HEK293 (cell line): Measurements from ENCODE around the gene PLS3.

Experiments used
- CTCF ChIP-seq: fragments of 450-650 bp; formaldehyde crosslinking; IDR thresholded peaks from 2 replicates; pipeline ENCODE4 v1.5.1; 2016; ENCODE audit warnings: missing biosample characterization, missing genetic modification characterization
- GLIS1 ChIP-seq: fragments of 450-650 bp; formaldehyde crosslinking; IDR thresholded peaks from 2 replicates; pipeline ENCODE4 v1.5.1; 2016; ENCODE audit warnings: missing biosample characterization, missing genetic modification characterization
- REST ChIP-seq: fragments of 450-650 bp; formaldehyde crosslinking; IDR thresholded peaks from 2 replicates; pipeline ENCODE4 v1.5.1; 2016; ENCODE audit warnings: missing biosample characterization, missing genetic modification characterization
- ZBTB7A ChIP-seq: fragments of 450-650 bp; formaldehyde crosslinking; IDR thresholded peaks from 2 replicates; pipeline ENCODE4 v1.5.1; 2016; ENCODE audit warnings: low read depth, missing biosample characterization, missing genetic modification characterization
- ZFHX2 ChIP-seq: fragments of 450-650 bp; formaldehyde crosslinking; conservative IDR thresholded peaks from 2 replicates; pipeline ENCODE4 v1.5.1; 2016; ENCODE audit warnings: missing biosample characterization, missing genetic modification characterization
- ZNF175 ChIP-seq: fragments of 450-650 bp; formaldehyde crosslinking; IDR thresholded peaks from 2 replicates; pipeline ENCODE4 v1.5.1; 2016; ENCODE audit warnings: missing biosample characterization, missing genetic modification characterization
- ZNF548 ChIP-seq: fragments of 450-650 bp; formaldehyde crosslinking; IDR thresholded peaks from 2 replicates; pipeline ENCODE4 v1.5.1; 2016; ENCODE audit warnings: missing biosample characterization, missing genetic modification characterization
- TF ChIP-seq, protein P1 (sequence below): fragments of 450-650 bp; formaldehyde crosslinking; optimal IDR thresholded peaks from 2 replicates; pipeline ENCODE3; 2016; ENCODE audit warnings: missing biosample characterization, mild to moderate bottlenecking, missing genetic modification characterization

DNA sequence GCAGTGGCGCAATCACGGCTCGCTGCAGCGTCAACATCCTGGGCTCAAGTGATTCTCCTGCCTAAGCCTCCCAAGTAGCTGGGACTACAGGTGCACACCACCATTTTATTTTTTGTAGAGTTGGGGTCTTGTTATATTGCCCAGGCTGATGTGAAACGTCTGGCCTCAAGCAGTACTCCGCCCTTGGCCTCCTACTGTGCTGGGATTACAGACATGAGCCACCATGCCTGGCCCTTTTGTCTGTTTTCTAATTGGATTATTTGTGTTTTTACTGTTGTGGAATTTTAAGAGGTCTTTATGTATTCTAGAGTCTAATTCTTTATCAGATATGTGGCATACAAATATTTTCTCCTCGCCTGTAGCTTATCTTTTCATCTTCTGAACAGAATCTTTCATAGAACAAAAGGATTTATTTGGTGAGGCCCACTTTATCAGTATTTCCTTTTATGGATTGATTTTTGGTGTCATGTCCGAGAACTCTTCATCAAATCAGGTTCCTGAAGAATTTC is 18.9 kb downstream of the PLS3 start:
- TF ChIP-seq ZNF548 (no peak), ZBTB7A (tag by site-specific recombination) (no peak), ZFHX2 (no peak), ZNF175 (tag by site-specific recombination) (no peak), CTCF (tag by site-specific recombination) (no peak), GLIS1 (tag by site-specific recombination) (no peak), REST (tag by site-specific recombination) (no peak)
- TF ChIP-seq, protein P1, sequence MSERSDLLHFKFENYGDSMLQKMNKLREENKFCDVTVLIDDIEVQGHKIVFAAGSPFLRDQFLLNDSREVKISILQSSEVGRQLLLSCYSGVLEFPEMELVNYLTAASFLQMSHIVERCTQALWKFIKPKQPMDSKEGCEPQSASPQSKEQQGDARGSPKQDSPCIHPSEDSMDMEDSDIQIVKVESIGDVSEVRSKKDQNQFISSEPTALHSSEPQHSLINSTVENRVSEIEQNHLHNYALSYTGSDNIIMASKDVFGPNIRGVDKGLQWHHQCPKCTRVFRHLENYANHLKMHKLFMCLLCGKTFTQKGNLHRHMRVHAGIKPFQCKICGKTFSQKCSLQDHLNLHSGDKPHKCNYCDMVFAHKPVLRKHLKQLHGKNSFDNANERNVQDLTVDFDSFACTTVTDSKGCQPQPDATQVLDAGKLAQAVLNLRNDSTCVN (tag by site-specific recombination): no peak
